Ammon's horn (tissue), 1 donor: ENCODE data around the gene CALR.

Experiments used
- DNase-seq: peaks from one replicate; pipeline ENCODE4 v3.0.0-alpha.2; 2016; ENCODE audit warnings: low spot score

Gene CALR

GRCh38 chr19:12979974-12980373 lies 41.6 kb downstream of the CALR start:
- no peak for DNase-seq

- no peak for DNase-seq
Measured at GRCh38 chr19:12982648-12983047, 44.2 kb downstream of the CALR start.

GRCh38 chr19:12983091-12983490 lies 44.7 kb downstream of the CALR start:
- DNase-seq, result no peak

- DNase-seq, result peak; percentile 88
Measured at GRCh38 chr19:12983542-12984142, 45.2 kb downstream of the CALR start.

- no peak for DNase-seq
Measured at GRCh38 chr19:12984143-12984627, 45.8 kb downstream of the CALR start.

GRCh38 chr19:12984683-12985048 lies 46.3 kb downstream of the CALR start:
- peak; percentile 69 for DNase-seq

GRCh38 chr19:12985049-12985776 lies 46.8 kb downstream of the CALR start:
- DNase-seq, result peak; percentile 95

- DNase-seq, result no peak
Measured at GRCh38 chr19:12986726-12987125, 48.3 kb downstream of the CALR start.

GRCh38 chr19:12987190-12987589 lies 48.8 kb downstream of the CALR start:
- no peak for DNase-seq

- no peak for DNase-seq
Measured at GRCh38 chr19:12987781-12988180, 49.4 kb downstream of the CALR start.

- no peak for DNase-seq
Measured at GRCh38 chr19:12990431-12990830, 52.0 kb downstream of the CALR start.

GRCh38 chr19:12990853-12991252 lies 52.4 kb downstream of the CALR start:
- no peak for DNase-seq

GRCh38 chr19:12991296-12991695 lies 52.9 kb downstream of the CALR start:
- DNase-seq, result no peak

GRCh38 chr19:12992729-12993128 lies 54.3 kb downstream of the CALR start:
- DNase-seq, result no peak

GRCh38 chr19:12993562-12993961 lies 55.2 kb downstream of the CALR start:
- DNase-seq, result no peak
